WTC11 (cell line): ENCODE data around the gene RPRD1B. TPM values are rescaled to one million over a fixed set of nuclear protein-coding genes. Genes with fewer than 3 reads are reported as not detected.

Experiments
- ATAC-seq: fragments of 200-7000 bp; cut with Tn5 transposase; 2 replicates; pipeline ENCODE4 v1.10.0; 2021; ENCODE audit warnings: mild to moderate bottlenecking, moderate library complexity
- CTCF ChIA-PET: fragments of 300-600 bp; sonication (Branson Sonifier 250); formaldehyde crosslinking; loops from one replicate; lab custom pipeline; 2021; ENCODE audit warnings: antibody characterized with exemption; lab: Charles Lee
- POLR2A ChIA-PET: fragments of 350-600 bp; sonication (Branson Sonifier 250); formaldehyde crosslinking; loops from one replicate; lab custom pipeline; 2021; ENCODE audit warnings: antibody characterized with exemption; lab: Charles Lee
- DNase-seq: peaks from one replicate; pipeline ENCODE4 v3.0.0; 2021; ENCODE audit warnings: low spot score
- H3K27ac Mint-ChIP-seq: 2 replicates; pipeline ENCODE4 v1.8.0; 2021; ENCODE audit warnings: mixed read lengths
- H3K27me3 Mint-ChIP-seq: 2 replicates; pipeline ENCODE4 v1.8.0; 2021; ENCODE audit warnings: low read depth, mild to moderate bottlenecking, moderate library complexity, mixed read lengths
- H3K36me3 Mint-ChIP-seq: 2 replicates; pipeline ENCODE4 v1.8.0; 2021; ENCODE audit warnings: mixed read lengths
- H3K4me1 Mint-ChIP-seq: 2 replicates; pipeline ENCODE4 v1.8.0; 2022; ENCODE audit warnings: mixed read lengths
- H3K4me3 Mint-ChIP-seq: 2 replicates; pipeline ENCODE4 v1.8.0; 2021; ENCODE audit warnings: mild to moderate bottlenecking, moderate library complexity, mixed read lengths
- H3K9me3 Mint-ChIP-seq: 2 replicates; pipeline ENCODE4 v1.8.0; 2021; ENCODE audit warnings: mixed read lengths
- CBFB ChIP-seq: sonication (generic); formaldehyde crosslinking; IDR thresholded peaks from 2 replicates; pipeline ENCODE4 v1.8.1; 2022; ENCODE audit warnings: mild to moderate bottlenecking, low read depth, missing genetic modification reagents
- CTCF ChIP-seq: fragments of 200-600 bp; IDR thresholded peaks from 2 replicates; pipeline ENCODE4 v1.8.0; 2022; ENCODE audit warnings: antibody characterized with exemption
- ELF4 ChIP-seq: sonication (generic); formaldehyde crosslinking; IDR thresholded peaks from 2 replicates; pipeline ENCODE4 v1.8.1; 2022; ENCODE audit warnings: low read depth, mild to moderate bottlenecking, moderate library complexity, missing genetic modification reagents
- ETV6 ChIP-seq: sonication (generic); formaldehyde crosslinking; IDR thresholded peaks from 2 replicates; pipeline ENCODE4 v1.8.1; 2022; ENCODE audit warnings: mild to moderate bottlenecking, missing genetic modification reagents
- FOXP4 ChIP-seq: sonication (generic); formaldehyde crosslinking; IDR thresholded peaks from 2 replicates; pipeline ENCODE4 v1.8.0; 2022; ENCODE audit warnings: mild to moderate bottlenecking, missing genetic modification reagents
- GTF2I ChIP-seq: fragments of 250-450 bp; sonication (Bioruptor Pico); conservative IDR thresholded peaks from 2 replicates; pipeline ENCODE4 v1.4.0; 2021; ENCODE audit warnings: mild to moderate bottlenecking
- HMGXB4 ChIP-seq: sonication (generic); formaldehyde crosslinking; IDR thresholded peaks from 2 replicates; pipeline ENCODE4 v1.8.1; 2023; ENCODE audit warnings: mild to moderate bottlenecking, moderate library complexity, missing genetic modification reagents
- IRF2 ChIP-seq: sonication (generic); formaldehyde crosslinking; IDR thresholded peaks from 2 replicates; pipeline ENCODE4 v1.8.0; 2022; ENCODE audit warnings: low read depth, missing genetic modification reagents, borderline replicate concordance
- JAZF1 ChIP-seq: fragments of 250-450 bp; sonication (Bioruptor Pico); IDR thresholded peaks from 2 replicates; pipeline ENCODE4 v1.9.0; 2021; ENCODE audit warnings: moderate library complexity, mild to moderate bottlenecking, inconsistent platforms
- NR2C2 ChIP-seq: sonication (generic); formaldehyde crosslinking; IDR thresholded peaks from 2 replicates; pipeline ENCODE4 v1.8.0; 2022; ENCODE audit warnings: mild to moderate bottlenecking, missing genetic modification reagents
- NR3C1 ChIP-seq: sonication (generic); formaldehyde crosslinking; conservative IDR thresholded peaks from 2 replicates; pipeline ENCODE4 v1.8.1; 2023; ENCODE audit warnings: low read depth, mild to moderate bottlenecking, missing genetic modification reagents
- SP1 ChIP-seq: sonication (generic); formaldehyde crosslinking; conservative IDR thresholded peaks from 2 replicates; pipeline ENCODE4 v1.8.1; 2022; ENCODE audit warnings: missing genetic modification reagents
- TEAD1 ChIP-seq: sonication (generic); formaldehyde crosslinking; IDR thresholded peaks from 2 replicates; pipeline ENCODE4 v1.8.0; 2022; ENCODE audit warnings: mild to moderate bottlenecking, missing genetic modification reagents
- ZNF416 ChIP-seq: fragments of 250-450 bp; sonication (Bioruptor Pico); IDR thresholded peaks from 2 replicates; pipeline ENCODE4 v1.9.0; 2021; ENCODE audit warnings: mild to moderate bottlenecking, inconsistent platforms
- ZNF671 ChIP-seq: fragments of 250-450 bp; sonication (Bioruptor Pico); IDR thresholded peaks from 2 replicates; pipeline ENCODE4 v1.8.0; 2021; ENCODE audit warnings: mild to moderate bottlenecking
- total RNA-seq: library from RNA; stranded (reverse); gene quantifications from 3 replicates; pipeline ENCODE4 v1.2.3, GENCODE V29; 2021

RPRD1B gene
- total RNA-seq, 1 experiment from 2014 or later, result 21.4 TPM

GRCh38 chr20:38055294-38055693 lies 21.7 kb downstream of the RPRD1B start:
- no peak for TF ChIP-seq NR2C2 (CRISPR knock-in tag)
- TF ChIP-seq IRF2, result no peak
- TF ChIP-seq SP1, result no peak
- TF ChIP-seq ETV6 (CRISPR knock-in tag), result no peak
- no peak for TF ChIP-seq FOXP4 (CRISPR knock-in tag)
- TF ChIP-seq JAZF1, result no peak
- TF ChIP-seq TEAD1 (CRISPR knock-in tag), result no peak
- TF ChIP-seq GTF2I (CRISPR knock-in tag), result no peak
- TF ChIP-seq CBFB (CRISPR knock-in tag), result no peak
- TF ChIP-seq ZNF416 (CRISPR knock-in tag), result no peak
- no peak for TF ChIP-seq NR3C1 (CRISPR knock-in tag)
- Mint-ChIP-seq H3K4me1 (peaks cover 2% of the 10 kb centered on the region), H3K4me3 (no peak overlapping the region), H3K9me3 (no peaks in the 10 kb centered on the region), H3K27ac (no peak overlapping the region; the same call in 1 of the 2 replicates), H3K27me3 (no peaks in the 10 kb centered on the region), H3K36me3 (peaks cover 19% of the 10 kb centered on the region)
- DNase-seq, result no peak
- no peak for ATAC-seq
- ChIA-PET POLR2A (no interaction called here), CTCF (interaction anchor here (0.5 to 3.0 kb wide), 2 partner anchors 48 to 165 kb away, joined by 5 to 76 read pairs; no protein-coding TSS in a partner anchor)

GRCh38 chr20:38055848-38056247 lies 22.3 kb downstream of the RPRD1B start:
- ChIA-PET CTCF (interaction anchor here (3.0 to 3.5 kb wide), 2 partner anchors 18 to 165 kb away, joined by 58 to 76 read pairs; no protein-coding TSS in a partner anchor), POLR2A (no interaction called here)
- no peak overlapping the region for H3K27ac Mint-ChIP-seq
- ATAC-seq, result no peak
- TF ChIP-seq ZNF671, result no peak
- H3K27me3 Mint-ChIP-seq, result no peaks in the 10 kb centered on the region
- no peak overlapping the region for H3K4me3 Mint-ChIP-seq
- H3K9me3 Mint-ChIP-seq, result no peaks in the 10 kb centered on the region
- H3K4me1 Mint-ChIP-seq, result no peaks in the 10 kb centered on the region
- H3K36me3 Mint-ChIP-seq, result peaks cover 23% of the 10 kb centered on the region
- no peak for DNase-seq

- Mint-ChIP-seq H3K4me1 (no peaks in the 10 kb centered on the region), H3K9me3 (no peaks in the 10 kb centered on the region), H3K27me3 (no peaks in the 10 kb centered on the region)
- peak; percentile 94 for DNase-seq
- TF ChIP-seq ELF4 (CRISPR knock-in tag) (no peak), CTCF (peak; percentile 81), HMGXB4 (peak; percentile 37; the same call in 1 of the 2 replicates)
- TF ChIP-seq, all 79 proteins: peak for 2
- H3K27ac Mint-ChIP-seq, result peak overlapping the region; percentile 71
- ChIA-PET POLR2A (interaction anchor here (1.0 kb wide), 1 partner anchor 164 kb away, joined by 4 read pairs; no protein-coding TSS in a partner anchor), CTCF (interaction anchor here (0.5 to 3.5 kb wide), 71 partner anchors 9 to 494 kb away, joined by 3 to 76 read pairs (median 4); partner anchors contain the start of genes RALGAPB, RPRD1B, TGM2 and TTI1)
- ATAC-seq, result peak; percentile 99
- H3K36me3 Mint-ChIP-seq, result peaks cover 23% of the 10 kb centered on the region
- H3K4me3 Mint-ChIP-seq, result no peak overlapping the region
Measured at GRCh38 chr20:38057351-38057972, 23.9 kb downstream of the RPRD1B start.
